ENCODE data around the gene FOLR3.

- TF ChIP-seq CTCF (IDR thresholded peaks at IDR 0.05 in 2 of 3, conservative IDR thresholded peaks at IDR 0.05 in 1 of 3; ENCODE audit: insufficient read depth in 2 of 3, low read depth in 1 of 3, low read length in 3 of 3) (0 out of 6 replicates have a peak, but pooled peaks of 1 of the 3 experiments have one; percentile 28), ZNF232 (CRISPR knock-in tag; IDR thresholded peaks at IDR 0.05) (no peak), ARID2 (IDR thresholded peaks at IDR 0.05) (no peak), RAD21 (CRISPR knock-in tag; conservative IDR thresholded peaks at IDR 0.05 in 1 of 2, IDR thresholded peaks at IDR 0.05 in 1 of 2) (no peak), HMGXB4 (CRISPR knock-in tag; IDR thresholded peaks at IDR 0.05) (no peak), CREB3 (tag; conservative IDR thresholded peaks at IDR 0.05; ENCODE audit: low read depth) (no peak), EZH2 (IDR thresholded peaks at IDR 0.05; ENCODE audit: borderline replicate concordance, low read depth, low read length) (no peak), MEIS2 (IDR thresholded peaks at IDR 0.05; ENCODE audit: partially characterized antibody) (no peak), HDAC2 (IDR thresholded peaks at IDR 0.05) (peak; percentile 9; the same call in 1 of the 2 replicates), CEBPB (tag; IDR thresholded peaks at IDR 0.05) (no peak), CREBBP (IDR thresholded peaks at IDR 0.05; ENCODE audit: low read depth, low read length) (no peak), NFIC (IDR thresholded peaks at IDR 0.05) (no peak)
Measured at GRCh38 chr11:72103754-72104167, 31.8 kb upstream of the FOLR3 start.
